Thyroid gland (tissue), 4 donors: ENCODE data around the gene TBCD.

ENCODE experiments used
- CTCF ChIP-seq, 6 experiments: fragments of 200-600 bp in 3 of 6; fragments of 450-650 bp in 3 of 6; sonication (generic) in 3 of 6; IDR thresholded peaks; one replicate each; pipeline ENCODE4 v1.5.1; 2016 to 2019; ENCODE audit warnings: antibody characterized with exemption in 6 of 6, mild to moderate bottlenecking in 2 of 6, inconsistent platforms in 1 of 6, moderate library complexity in 1 of 6
- POLR2A ChIP-seq, 2 donors: fragments of 450-650 bp; IDR thresholded peaks; one replicate each; pipeline ENCODE4 v1.6.1; 2017; ENCODE audit warnings: antibody characterized with exemption in 2 of 2, mild to moderate bottlenecking in 2 of 2, moderate library complexity in 1 of 2

- no peak for TF ChIP-seq CTCF (IDR thresholded peaks at IDR 0.05)
- no peak for TF ChIP-seq POLR2A (IDR thresholded peaks at IDR 0.05)
Observed at GRCh38 chr17:82718986-82719685, 32.7 kb upstream of the TBCD start.
